ENCODE data around the gene ADAM33.

GRCh38 chr20:3661814-3662665 lies 19.8 kb downstream of the ADAM33 start:
- TF ChIP-seq CTCF (conservative IDR thresholded peaks at IDR 0.05; ENCODE audit: low read depth, low read length) (no peak), EZH2 (IDR thresholded peaks at IDR 0.05; ENCODE audit: low read length, unreplicated experiment) (no peak), EZH2phosphoT487 (IDR thresholded peaks at IDR 0.05; ENCODE audit: borderline replicate concordance, low read length) (no peak)

All from PC-3 (cell line).